Neural cell (in vitro differentiated cells): Measurements from ENCODE around the gene PIAS1. TPM values are rescaled to one million over a fixed set of nuclear protein-coding genes. Genes with fewer than 3 reads are reported as not detected.

Experiments
- H2AFZ ChIP-seq: fragments of 200-600, 300-800 bp; sonication (generic), shearing (Covaris generic); 2 replicates; pipeline ENCODE4 v1.6.0; 2014; ENCODE audit warnings: low read depth, mild to moderate bottlenecking, antibody characterized with exemption, low read length, moderate library complexity
- H3F3A ChIP-seq: fragments of 200-600 bp; shearing (Covaris generic); 2 replicates; pipeline ENCODE4 v1.6.1; 2016; ENCODE audit warnings: mild to moderate bottlenecking, moderate library complexity, mixed read lengths, antibody characterized with exemption, low read length; ENCODE audit not compliant: insufficient read depth, poor library complexity, severe bottlenecking
- H3K27ac ChIP-seq: fragments of 200-600, 300-800 bp; sonication (generic), shearing (Covaris generic); 2 replicates; pipeline ENCODE4 v1.5.1; 2014; ENCODE audit warnings: mild to moderate bottlenecking, low read length, moderate library complexity
- H3K27me3 ChIP-seq: fragments of 300-800, 200-600 bp; sonication (generic), shearing (Covaris generic); 2 replicates; pipeline ENCODE4 v1.6.0; 2014; ENCODE audit warnings: mild to moderate bottlenecking, low read depth, low read length, moderate library complexity; ENCODE audit not compliant: insufficient read depth
- H3K36me3 ChIP-seq: fragments of 300-800, 200-600 bp; sonication (generic), shearing (Covaris generic); 2 replicates; pipeline ENCODE4 v1.5.1; 2014; ENCODE audit warnings: mild to moderate bottlenecking, antibody characterized with exemption, low read length, moderate library complexity; ENCODE audit not compliant: insufficient read depth
- H3K4me2 ChIP-seq: fragments of 300-800, 200-600 bp; sonication (generic), shearing (Covaris generic); 2 replicates; pipeline ENCODE4 v1.6.0; 2014; ENCODE audit warnings: mild to moderate bottlenecking, low read length
- H3K4me3 ChIP-seq: fragments of 300-800, 200-600 bp; sonication (generic), shearing (Covaris generic); 2 replicates; pipeline ENCODE4 v1.5.1; 2014; ENCODE audit warnings: mild to moderate bottlenecking, low read length, moderate library complexity
- H3K79me2 ChIP-seq: fragments of 200-600 bp; shearing (Covaris generic); replicated peaks from 2 replicates; pipeline ENCODE4 v1.6.0; 2014; ENCODE audit warnings: mild to moderate bottlenecking, low read length, moderate library complexity; ENCODE audit not compliant: insufficient read depth
- H3K9ac ChIP-seq: fragments of 300-800, 200-600 bp; sonication (generic), shearing (Covaris generic); 2 replicates; pipeline ENCODE4 v1.6.1; 2016; ENCODE audit warnings: mild to moderate bottlenecking, low read length, mixed read lengths
- H3K9me2 ChIP-seq: fragments of 200-600 bp; shearing (Covaris generic); 2 replicates; pipeline ENCODE4 v1.6.1; 2016; ENCODE audit warnings: mild to moderate bottlenecking, low read length, mixed read lengths; ENCODE audit not compliant: insufficient read depth
- H3K9me3 ChIP-seq: fragments of 200-600, 300-800 bp; sonication (generic), shearing (Covaris generic); 2 replicates; pipeline ENCODE4 v1.6.1; 2016; ENCODE audit warnings: mild to moderate bottlenecking, mixed run types, low read length, moderate library complexity, mixed read lengths
- H4K20me1 ChIP-seq: fragments of 200-600 bp; shearing (Covaris generic); 2 replicates; pipeline ENCODE4 v1.6.1; 2016; ENCODE audit warnings: mild to moderate bottlenecking, mixed run types; ENCODE audit not compliant: insufficient read depth
- EP300 ChIP-seq: fragments of 450-650 bp; conservative IDR thresholded peaks from 2 replicates; pipeline ENCODE4 v1.6.1; 2014; ENCODE audit warnings: antibody characterized with exemption, mild to moderate bottlenecking, moderate library complexity; ENCODE audit not compliant: poor library complexity, severe bottlenecking
- EZH2 ChIP-seq: fragments of 200-600, 300-800 bp; shearing (Covaris generic), sonication (generic); IDR thresholded peaks from 2 replicates; pipeline ENCODE4 v1.6.1; 2014; ENCODE audit warnings: antibody characterized with exemption, low read length, borderline replicate concordance, mild to moderate bottlenecking; ENCODE audit not compliant: insufficient read depth, poor library complexity, severe bottlenecking
- MXI1 ChIP-seq: fragments of 450-650 bp; conservative IDR thresholded peaks from 2 replicates; pipeline ENCODE4 v1.6.1; 2014; ENCODE audit warnings: antibody characterized with exemption, mild to moderate bottlenecking; ENCODE audit not compliant: poor library complexity, severe bottlenecking
- POLR2AphosphoS5 ChIP-seq: IDR thresholded peaks from 2 replicates; pipeline ENCODE4 v1.6.1; 2012
- RAD21 ChIP-seq: fragments of 450-650 bp; conservative IDR thresholded peaks from 2 replicates; pipeline ENCODE4 v1.6.1; 2014; ENCODE audit warnings: antibody characterized with exemption, mild to moderate bottlenecking, moderate library complexity
- SMC3 ChIP-seq: fragments of 450-650 bp; conservative IDR thresholded peaks from 2 replicates; pipeline ENCODE4 v1.6.1; 2014; ENCODE audit warnings: antibody characterized with exemption, mild to moderate bottlenecking, moderate library complexity; ENCODE audit not compliant: poor library complexity
- TAF1 ChIP-seq: IDR thresholded peaks from 2 replicates; pipeline ENCODE4 v1.6.1; 2012; ENCODE audit warnings: low read depth
- polyA plus RNA-seq: library from polyadenylated mRNA; depleted of rRNA; stranded (reverse); fragments of >200 nt; gene quantifications from 2 replicates; pipeline ENCODE4 v1.2.3, GENCODE V29; 2014
- TF ChIP-seq, protein P1 (sequence below): IDR thresholded peaks from 2 replicates; pipeline ENCODE4 v1.6.1; 2012; ENCODE audit warnings: borderline replicate concordance
- TF ChIP-seq, protein P2 (sequence below): fragments of 450-650 bp; IDR thresholded peaks from 2 replicates; pipeline ENCODE4 v1.5.1; 2014; ENCODE audit warnings: antibody characterized with exemption, mild to moderate bottlenecking, moderate library complexity; ENCODE audit not compliant: poor library complexity, severe bottlenecking

PIAS1 gene
- polyA plus RNA-seq, 1 donor from 2014 or later: 14.3 TPM

DNA sequence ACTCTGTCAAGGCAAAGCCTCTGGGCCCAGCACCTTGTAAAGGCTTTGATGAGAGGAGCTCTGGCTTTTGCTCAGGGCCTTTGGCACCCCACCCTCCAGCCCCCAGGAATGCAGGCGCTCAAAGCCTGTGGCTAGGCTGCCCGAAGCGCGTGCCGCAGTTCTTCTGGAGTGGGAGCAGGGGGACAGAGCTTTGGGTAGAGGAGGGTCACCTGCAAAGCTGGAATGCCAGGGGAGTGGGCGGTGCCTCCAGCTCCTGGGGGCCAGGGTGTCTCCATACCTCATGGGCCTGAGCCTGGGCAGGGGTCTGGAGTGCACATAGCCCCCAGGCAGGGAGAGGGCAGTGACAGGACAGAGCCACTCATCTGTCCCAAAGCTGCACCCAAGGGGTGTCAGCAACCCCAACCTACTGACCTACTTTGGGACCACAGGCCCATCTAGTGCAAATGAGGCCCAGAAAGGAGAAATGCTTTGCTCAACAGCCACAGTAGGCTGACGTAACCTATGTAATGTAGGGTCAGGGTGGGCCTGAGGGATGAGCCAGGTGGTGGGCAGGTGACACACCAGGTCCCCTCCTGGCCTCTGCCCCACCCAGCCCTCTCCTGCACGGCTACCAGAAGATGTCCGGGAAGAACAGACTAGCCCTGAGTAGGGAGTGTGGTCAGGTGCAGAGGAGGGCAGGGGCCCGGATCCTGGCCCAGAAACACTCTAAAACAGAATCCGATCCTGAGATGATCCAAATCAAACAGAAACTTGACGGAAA lies 153.2 kb downstream of the PIAS1 start:
- Histone ChIP-seq H3K27ac (no peak overlapping the region), H3K36me3 (no peaks in the 10 kb centered on the region), H3K4me2 (no peak overlapping the region), H3K79me2 (no peaks in the 10 kb centered on the region), H2AFZ (no peak overlapping the region), H3K4me3 (no peak overlapping the region), H3F3A (no peaks in the 10 kb centered on the region), H3K9me3 (no peaks in the 10 kb centered on the region), H3K9me2 (no peaks in the 10 kb centered on the region), H3K9ac (no peak overlapping the region), H3K27me3 (no peaks in the 10 kb centered on the region), H4K20me1 (no peaks in the 10 kb centered on the region)
- TF ChIP-seq EZH2 (no peak), EP300 (no peak), SMC3 (no peak), RAD21 (no peak), MXI1 (no peak), TAF1 (no peak), POLR2AphosphoS5 (no peak)
- TF ChIP-seq, protein P1, sequence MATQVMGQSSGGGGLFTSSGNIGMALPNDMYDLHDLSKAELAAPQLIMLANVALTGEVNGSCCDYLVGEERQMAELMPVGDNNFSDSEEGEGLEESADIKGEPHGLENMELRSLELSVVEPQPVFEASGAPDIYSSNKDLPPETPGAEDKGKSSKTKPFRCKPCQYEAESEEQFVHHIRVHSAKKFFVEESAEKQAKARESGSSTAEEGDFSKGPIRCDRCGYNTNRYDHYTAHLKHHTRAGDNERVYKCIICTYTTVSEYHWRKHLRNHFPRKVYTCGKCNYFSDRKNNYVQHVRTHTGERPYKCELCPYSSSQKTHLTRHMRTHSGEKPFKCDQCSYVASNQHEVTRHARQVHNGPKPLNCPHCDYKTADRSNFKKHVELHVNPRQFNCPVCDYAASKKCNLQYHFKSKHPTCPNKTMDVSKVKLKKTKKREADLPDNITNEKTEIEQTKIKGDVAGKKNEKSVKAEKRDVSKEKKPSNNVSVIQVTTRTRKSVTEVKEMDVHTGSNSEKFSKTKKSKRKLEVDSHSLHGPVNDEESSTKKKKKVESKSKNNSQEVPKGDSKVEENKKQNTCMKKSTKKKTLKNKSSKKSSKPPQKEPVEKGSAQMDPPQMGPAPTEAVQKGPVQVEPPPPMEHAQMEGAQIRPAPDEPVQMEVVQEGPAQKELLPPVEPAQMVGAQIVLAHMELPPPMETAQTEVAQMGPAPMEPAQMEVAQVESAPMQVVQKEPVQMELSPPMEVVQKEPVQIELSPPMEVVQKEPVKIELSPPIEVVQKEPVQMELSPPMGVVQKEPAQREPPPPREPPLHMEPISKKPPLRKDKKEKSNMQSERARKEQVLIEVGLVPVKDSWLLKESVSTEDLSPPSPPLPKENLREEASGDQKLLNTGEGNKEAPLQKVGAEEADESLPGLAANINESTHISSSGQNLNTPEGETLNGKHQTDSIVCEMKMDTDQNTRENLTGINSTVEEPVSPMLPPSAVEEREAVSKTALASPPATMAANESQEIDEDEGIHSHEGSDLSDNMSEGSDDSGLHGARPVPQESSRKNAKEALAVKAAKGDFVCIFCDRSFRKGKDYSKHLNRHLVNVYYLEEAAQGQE: no peak
- TF ChIP-seq, protein P2, sequence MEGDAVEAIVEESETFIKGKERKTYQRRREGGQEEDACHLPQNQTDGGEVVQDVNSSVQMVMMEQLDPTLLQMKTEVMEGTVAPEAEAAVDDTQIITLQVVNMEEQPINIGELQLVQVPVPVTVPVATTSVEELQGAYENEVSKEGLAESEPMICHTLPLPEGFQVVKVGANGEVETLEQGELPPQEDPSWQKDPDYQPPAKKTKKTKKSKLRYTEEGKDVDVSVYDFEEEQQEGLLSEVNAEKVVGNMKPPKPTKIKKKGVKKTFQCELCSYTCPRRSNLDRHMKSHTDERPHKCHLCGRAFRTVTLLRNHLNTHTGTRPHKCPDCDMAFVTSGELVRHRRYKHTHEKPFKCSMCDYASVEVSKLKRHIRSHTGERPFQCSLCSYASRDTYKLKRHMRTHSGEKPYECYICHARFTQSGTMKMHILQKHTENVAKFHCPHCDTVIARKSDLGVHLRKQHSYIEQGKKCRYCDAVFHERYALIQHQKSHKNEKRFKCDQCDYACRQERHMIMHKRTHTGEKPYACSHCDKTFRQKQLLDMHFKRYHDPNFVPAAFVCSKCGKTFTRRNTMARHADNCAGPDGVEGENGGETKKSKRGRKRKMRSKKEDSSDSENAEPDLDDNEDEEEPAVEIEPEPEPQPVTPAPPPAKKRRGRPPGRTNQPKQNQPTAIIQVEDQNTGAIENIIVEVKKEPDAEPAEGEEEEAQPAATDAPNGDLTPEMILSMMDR: no peak

DNA sequence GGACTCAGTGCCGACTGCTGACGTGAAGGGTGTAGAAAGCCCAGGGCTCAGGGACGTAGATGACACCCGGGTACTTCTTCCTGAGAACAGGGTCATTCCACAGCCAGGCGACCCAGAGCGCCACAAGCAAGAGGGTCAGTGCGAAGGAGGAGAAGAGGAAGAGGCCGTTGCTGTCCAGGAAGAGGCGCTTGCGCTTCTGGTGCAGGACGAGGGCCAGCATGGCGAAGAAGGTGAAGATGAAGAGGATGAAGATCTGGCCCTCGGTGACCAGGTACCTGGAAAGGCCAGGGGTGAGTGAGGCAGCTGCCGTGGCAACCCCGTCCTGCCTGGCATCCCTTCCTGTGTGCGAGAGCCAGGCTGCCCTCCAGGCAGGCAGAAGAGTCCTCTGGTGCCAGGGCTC lies 154.0 kb downstream of the PIAS1 start:
- no peaks in the 10 kb centered on the region for H3K9me3 ChIP-seq
- H3K27ac ChIP-seq: no peak overlapping the region
- no peak overlapping the region for H2AFZ ChIP-seq
- no peak overlapping the region for H3K4me2 ChIP-seq
- H3K36me3 ChIP-seq: no peaks in the 10 kb centered on the region
- H3K4me3 ChIP-seq: no peak overlapping the region
- no peak overlapping the region for H3K9ac ChIP-seq
- H3F3A ChIP-seq: no peaks in the 10 kb centered on the region
- no peaks in the 10 kb centered on the region for H3K79me2 ChIP-seq
- TF ChIP-seq SMC3 (no peak), POLR2AphosphoS5 (no peak), TAF1 (no peak), EP300 (no peak), MXI1 (no peak), EZH2 (no peak), RAD21 (no peak)
- TF ChIP-seq, protein P1: no peak
- TF ChIP-seq, protein P2: no peak
- no peaks in the 10 kb centered on the region for H4K20me1 ChIP-seq
- H3K27me3 ChIP-seq: no peaks in the 10 kb centered on the region
- H3K9me2 ChIP-seq: no peaks in the 10 kb centered on the region
